Kidney (tissue), 14 donors: ENCODE data around the gene TMEM143. TPM values are rescaled to one million over a fixed set of nuclear protein-coding genes. Genes with fewer than 3 reads are reported as not detected.

ENCODE experiments used
- DNase-seq, 5 donors: peaks; one replicate each; pipeline ENCODE4 v3.0.0-alpha.2; 2013 to 2020
- FAIRE-seq: peaks from 2 replicates; lab custom pipeline; 2012; peaks lifted over from hg19 to GRCh38; lab: Jason Lieb, UNC
- H3K27ac ChIP-seq, 2 donors: one replicate each; pipeline ENCODE4 v1.7.0; 2013; ENCODE audit warnings: low read depth in 2 of 2, low read length in 2 of 2, inconsistent platforms in 1 of 2
- H3K27me3 ChIP-seq: one replicate; pipeline ENCODE4 v1.7.1; 2013; ENCODE audit warnings: low read length, inconsistent platforms; ENCODE audit not compliant: control insufficient read depth, insufficient read depth
- H3K36me3 ChIP-seq, 3 donors: one replicate each; pipeline versions ENCODE4 v1.7.0 to v1.7.1; 2013; ENCODE audit warnings: low read length in 3 of 3, control low read depth in 1 of 3, inconsistent platforms in 1 of 3; ENCODE audit not compliant: insufficient read depth in 3 of 3, control insufficient read depth in 2 of 3
- H3K4me1 ChIP-seq, 3 donors: one replicate each; pipeline versions ENCODE4 v1.7.0 to v1.7.1; 2013; ENCODE audit warnings: low read length in 3 of 3, inconsistent platforms in 1 of 3, low read depth in 1 of 3; ENCODE audit not compliant: control insufficient read depth in 2 of 3, insufficient read depth in 2 of 3
- H3K4me3 ChIP-seq, 3 donors: one replicate each; pipeline versions ENCODE4 v1.7.0 to v1.8.1; 2013; ENCODE audit warnings: low read length in 3 of 3, control low read depth in 1 of 3, inconsistent platforms in 1 of 3
- H3K9ac ChIP-seq, 3 donors: one replicate each; pipeline versions ENCODE4 v1.7.0 to v1.7.1; 2013; ENCODE audit warnings: low read length in 3 of 3, control low read depth in 1 of 3, inconsistent platforms in 1 of 3
- H3K9me3 ChIP-seq, 3 donors: one replicate each; pipeline versions ENCODE4 v1.7.0 to v1.7.1; 2013; ENCODE audit warnings: low read length in 3 of 3, control low read depth in 1 of 3, inconsistent platforms in 1 of 3; ENCODE audit not compliant: control insufficient read depth in 2 of 3, insufficient read depth in 1 of 3
- CTCF ChIP-seq: IDR thresholded peaks from 3 replicates; pipeline ENCODE4 v1.5.1; 2012; ENCODE audit warnings: mild to moderate bottlenecking, moderate library complexity, borderline replicate concordance; ENCODE audit not compliant: insufficient read depth; ENCODE audit errors: extremely low read depth
- intact Hi-C: fragments of 100-400 bp; cut with DNase I; formaldehyde crosslinking; loops from one replicate; pipeline ENCODE4 v1.11.1; 2022
- polyA plus RNA-seq: library from polyadenylated mRNA; stranded (reverse); fragments of 350-450 nt; fragmentation: Illumina TruSeq; extraction: RNeasy Lipid Tissue Mini Kit (QIAGEN cat#74804); gene quantifications from one replicate; pipeline ENCODE4 v1.2.3, GENCODE V29; 2014; ENCODE audit warnings: low read depth, low replicate concordance; ENCODE audit not compliant: insufficient read depth
- total RNA-seq: library from RNA; stranded (reverse); fragmentation: NEBNext Ultra II Directional; extraction: Animal tissue kit (Norgen Biotek cat#: 25700); gene quantifications from one replicate; pipeline ENCODE4 v1.2.1, GENCODE V29; 2021
- donor health status: control.
- donor health status: control.
- donor health status: control.
- donor health status: control.
- donor health status: control.
- donor health status: DM: yes; HTN: yes; CAD: no.
- donor health status: Normal renal cell carcinoma (clear cell type).

Gene TMEM143
- total and polyA plus RNA-seq, 2 donors from 2014 or later: 9.2 to 15.7 TPM

- H3K9me3 ChIP-seq: no peaks in the 10 kb centered on the region
- peaks cover 0 to 2% (median 0%) of the 10 kb centered on the region in 3 donors for H3K4me1 ChIP-seq
- H3K27me3 ChIP-seq: peaks cover 20% of the 10 kb centered on the region
- TF ChIP-seq CTCF: no peak
- no peak for FAIRE-seq
- H3K9ac ChIP-seq: no peak overlapping the region
- DNase-seq: peak in 1 of 5 donors; percentile 59
- H3K4me3 ChIP-seq: no peak overlapping the region
- intact Hi-C loops: no loop called here
- H3K36me3 ChIP-seq: no peaks in the 10 kb centered on the region
- no peak overlapping the region for H3K27ac ChIP-seq
These were observed 33.1 kb upstream of the TMEM143 start for GRCh38 chr19:48396824-48397176.

- Histone ChIP-seq H3K27me3 (peaks cover 20% of the 10 kb centered on the region), H3K9me3 (no peaks in the 10 kb centered on the region), H3K9ac (no peak overlapping the region), H3K4me1 (peaks cover 0 to 4% (median 0%) of the 10 kb centered on the region in 3 donors), H3K4me3 (no peak overlapping the region), H3K27ac (no peak overlapping the region), H3K36me3 (no peaks in the 10 kb centered on the region)
- FAIRE-seq (no peak), DNase-seq (peak in 1 of 5 donors; percentile 59)
- TF ChIP-seq CTCF: no peak
- intact Hi-C loops: no loop called here
These were observed 32.5 kb upstream of the TMEM143 start for GRCh38 chr19:48396016-48396823.

GRCh38 chr19:48395499-48395898, 31.8 kb upstream of the TMEM143 start:
- Histone ChIP-seq H3K4me1 (peaks cover 0 to 4% (median 0%) of the 10 kb centered on the region in 3 donors), H3K36me3 (no peaks in the 10 kb centered on the region), H3K9ac (no peak overlapping the region), H3K27me3 (peaks cover 20% of the 10 kb centered on the region), H3K4me3 (no peak overlapping the region), H3K9me3 (no peaks in the 10 kb centered on the region), H3K27ac (no peak overlapping the region)
- TF ChIP-seq CTCF: no peak
- FAIRE-seq (no peak), DNase-seq (peak in 1 of 5 donors; percentile 55)
- intact Hi-C loops: no loop called here
